Measurements from ENCODE around the gene TRAPPC12.

DNA sequence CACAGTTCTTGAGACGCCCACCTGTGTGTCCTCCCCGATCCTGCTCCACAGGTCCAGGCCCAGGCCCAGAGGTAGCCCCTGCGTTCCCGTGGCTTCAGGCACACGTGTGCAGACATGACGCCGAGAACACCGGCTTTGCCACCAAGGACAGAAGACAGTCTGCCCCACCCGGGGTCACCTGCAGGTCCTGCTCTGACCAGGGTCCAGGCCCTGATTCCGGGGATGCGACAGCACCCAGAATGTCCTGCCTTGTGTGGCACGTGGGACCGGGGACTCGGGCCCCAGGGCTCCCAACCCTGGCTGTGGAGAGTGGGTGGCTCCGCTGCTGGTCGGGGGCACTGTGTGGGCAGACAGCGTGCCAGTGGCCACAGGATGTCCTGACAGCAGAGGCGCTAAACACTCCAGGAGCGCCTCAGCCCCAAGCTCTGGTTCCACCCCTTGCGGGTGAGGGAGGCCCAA lies 102.9 kb downstream of the TRAPPC12 start:
- TF ChIP-seq, protein P1, sequence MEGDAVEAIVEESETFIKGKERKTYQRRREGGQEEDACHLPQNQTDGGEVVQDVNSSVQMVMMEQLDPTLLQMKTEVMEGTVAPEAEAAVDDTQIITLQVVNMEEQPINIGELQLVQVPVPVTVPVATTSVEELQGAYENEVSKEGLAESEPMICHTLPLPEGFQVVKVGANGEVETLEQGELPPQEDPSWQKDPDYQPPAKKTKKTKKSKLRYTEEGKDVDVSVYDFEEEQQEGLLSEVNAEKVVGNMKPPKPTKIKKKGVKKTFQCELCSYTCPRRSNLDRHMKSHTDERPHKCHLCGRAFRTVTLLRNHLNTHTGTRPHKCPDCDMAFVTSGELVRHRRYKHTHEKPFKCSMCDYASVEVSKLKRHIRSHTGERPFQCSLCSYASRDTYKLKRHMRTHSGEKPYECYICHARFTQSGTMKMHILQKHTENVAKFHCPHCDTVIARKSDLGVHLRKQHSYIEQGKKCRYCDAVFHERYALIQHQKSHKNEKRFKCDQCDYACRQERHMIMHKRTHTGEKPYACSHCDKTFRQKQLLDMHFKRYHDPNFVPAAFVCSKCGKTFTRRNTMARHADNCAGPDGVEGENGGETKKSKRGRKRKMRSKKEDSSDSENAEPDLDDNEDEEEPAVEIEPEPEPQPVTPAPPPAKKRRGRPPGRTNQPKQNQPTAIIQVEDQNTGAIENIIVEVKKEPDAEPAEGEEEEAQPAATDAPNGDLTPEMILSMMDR (IDR thresholded peaks at IDR 0.05), result no peak
- TF ChIP-seq POLR2AphosphoS5 (IDR thresholded peaks at IDR 0.05; ENCODE audit: insufficient read depth in 1 of 2, low read depth in 1 of 2), result no peak

All from vagina (tissue), 2 donors.